HG03442 (cell line): ENCODE data around the gene FCER1G.

Experiments used
- ATAC-seq: cut with Tn5 transposase; IDR thresholded peaks from one replicate; pipeline ENCODE4 v1.9.1; 2021; ENCODE audit warnings: mild to moderate bottlenecking, moderate library complexity; ENCODE audit not compliant: unreplicated experiment

Gene FCER1G

DNA sequence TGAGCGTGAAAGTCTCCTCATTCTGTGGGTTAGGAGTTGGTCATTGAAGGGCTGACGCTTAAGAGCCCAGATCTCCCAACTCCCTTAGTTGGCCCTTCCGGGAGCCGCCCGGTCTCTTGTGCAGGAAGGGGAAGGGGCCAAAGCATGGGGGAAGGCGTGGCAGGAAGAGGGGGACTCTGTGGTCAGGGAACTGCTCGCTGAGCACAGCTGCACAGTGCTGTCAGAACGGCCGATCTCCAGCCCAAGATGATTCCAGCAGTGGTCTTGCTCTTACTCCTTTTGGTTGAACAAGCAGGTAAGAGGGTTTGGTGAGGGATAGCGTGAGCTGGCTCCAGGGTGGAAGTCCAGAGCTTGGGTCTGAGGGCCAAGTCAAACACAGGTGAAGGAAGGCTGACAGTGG lies at the start of gene FCER1G:
Gene FCER1G (plus strand): TSS at position 220 of the 400 bp plus-strand sequence. CDS start 27 bp downstream, at position 247.
- ATAC-seq: no peak

GRCh38 chr1:161165742-161166668 lies 49.1 kb upstream of the FCER1G start, which contains the start of gene PPOX:
Gene PPOX (plus strand): TSS chr1:161166426. CDS start chr1:161166848, 422 bp downstream.
- peak; percentile 93 for ATAC-seq

DNA sequence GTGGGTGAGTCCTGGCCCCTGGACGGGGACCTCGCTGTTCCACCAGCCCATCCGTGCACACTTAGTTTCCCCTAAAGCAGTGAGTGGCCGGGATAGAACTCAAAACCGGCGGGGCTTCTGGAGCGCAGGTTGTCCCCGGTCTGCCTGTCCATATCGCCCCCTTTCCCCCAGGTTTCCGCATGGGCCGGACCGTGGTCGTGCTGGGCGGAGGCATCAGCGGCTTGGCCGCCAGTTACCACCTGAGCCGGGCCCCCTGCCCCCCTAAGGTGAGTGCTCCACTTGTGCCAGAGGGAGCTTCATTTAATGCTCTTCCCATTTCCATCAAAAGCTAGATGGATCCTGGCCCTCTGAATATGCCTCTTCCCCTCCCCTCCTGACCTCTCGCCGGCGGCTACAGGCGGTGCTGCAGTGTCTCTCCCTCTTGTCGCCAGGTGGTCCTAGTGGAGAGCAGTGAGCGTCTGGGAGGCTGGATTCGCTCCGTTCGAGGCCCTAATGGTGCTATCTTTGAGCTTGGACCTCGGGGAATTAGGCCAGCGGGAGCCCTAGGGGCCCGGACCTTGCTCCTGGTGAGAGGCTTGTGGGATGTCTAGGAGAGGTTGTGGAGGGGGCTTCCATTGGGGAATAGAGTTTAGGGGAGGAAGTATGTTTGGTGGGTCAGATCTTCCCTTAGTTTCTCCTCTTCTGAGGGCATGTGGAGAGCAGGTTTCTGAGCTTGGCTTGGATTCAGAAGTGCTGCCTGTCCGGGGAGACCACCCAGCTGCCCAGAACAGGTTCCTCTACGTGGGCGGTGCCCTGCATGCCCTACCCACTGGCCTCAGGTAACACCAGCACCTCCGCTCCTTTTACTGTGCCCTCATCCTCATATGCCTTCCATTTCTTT lies 48.2 kb upstream of the FCER1G start:
- no peak for ATAC-seq

- no peak for ATAC-seq
These were observed 46.2 kb upstream of the FCER1G start for GRCh38 chr1:161168906-161169305.

DNA sequence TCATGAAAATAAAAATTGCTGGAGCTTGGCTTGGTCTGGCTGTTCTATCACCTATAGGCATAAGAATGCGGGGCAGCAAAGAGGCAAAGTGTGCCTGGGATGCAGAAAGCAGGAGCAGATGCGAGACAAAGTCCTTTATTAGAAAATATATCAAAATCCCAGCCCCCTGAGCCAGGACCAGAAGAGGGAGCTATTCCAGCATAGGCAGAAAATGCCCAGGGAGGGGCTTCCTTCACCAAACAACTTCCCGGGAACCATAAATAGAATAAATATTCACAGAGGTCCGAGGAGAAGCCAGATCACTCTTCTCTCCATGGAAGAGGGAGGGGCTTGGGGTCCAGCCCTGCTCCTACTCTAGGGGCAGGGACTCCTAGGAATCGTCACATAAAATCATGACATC lies 43.9 kb upstream of the FCER1G start:
- ATAC-seq: no peak

DNA sequence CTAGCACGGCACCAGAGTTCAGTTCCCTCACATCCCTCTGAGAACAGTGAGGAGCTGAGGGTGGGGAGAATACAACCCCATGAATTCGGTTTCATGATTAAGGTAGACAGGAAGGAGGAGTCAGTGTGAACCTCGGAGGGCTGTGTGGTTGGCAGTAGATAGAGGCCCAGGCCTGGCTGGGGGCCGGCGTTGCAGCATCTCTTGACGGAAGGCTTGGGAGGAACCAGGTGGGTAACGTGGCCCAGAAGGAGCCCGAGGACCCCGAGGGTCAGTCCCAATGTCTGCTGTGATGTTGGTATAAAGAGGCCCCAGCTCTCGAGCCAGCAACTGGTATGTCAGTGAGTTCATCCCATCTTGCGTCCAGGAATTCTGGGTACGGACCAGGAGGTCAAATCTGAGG lies 43.4 kb upstream of the FCER1G start:
- no peak for ATAC-seq

DNA sequence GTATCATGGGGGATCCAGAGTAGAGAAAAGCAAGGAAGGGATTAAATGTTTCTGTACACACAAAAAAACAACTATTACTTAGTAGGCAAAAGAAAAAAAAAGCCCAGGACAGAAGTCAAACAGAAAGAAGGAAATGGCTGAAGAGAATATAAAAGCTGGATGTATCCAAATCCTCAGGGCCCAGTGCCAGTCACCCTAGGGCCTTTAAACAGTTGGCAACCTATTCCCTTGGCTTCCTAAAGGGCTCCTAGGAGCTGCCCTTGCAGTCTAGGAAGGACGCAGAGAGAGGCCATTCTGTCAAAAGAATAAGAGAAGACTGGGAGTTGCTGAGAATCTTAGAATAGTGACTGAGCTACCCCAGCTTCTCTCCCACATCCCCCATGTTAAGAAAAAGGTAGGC lies 42.7 kb upstream of the FCER1G start:
- no peak for ATAC-seq

DNA sequence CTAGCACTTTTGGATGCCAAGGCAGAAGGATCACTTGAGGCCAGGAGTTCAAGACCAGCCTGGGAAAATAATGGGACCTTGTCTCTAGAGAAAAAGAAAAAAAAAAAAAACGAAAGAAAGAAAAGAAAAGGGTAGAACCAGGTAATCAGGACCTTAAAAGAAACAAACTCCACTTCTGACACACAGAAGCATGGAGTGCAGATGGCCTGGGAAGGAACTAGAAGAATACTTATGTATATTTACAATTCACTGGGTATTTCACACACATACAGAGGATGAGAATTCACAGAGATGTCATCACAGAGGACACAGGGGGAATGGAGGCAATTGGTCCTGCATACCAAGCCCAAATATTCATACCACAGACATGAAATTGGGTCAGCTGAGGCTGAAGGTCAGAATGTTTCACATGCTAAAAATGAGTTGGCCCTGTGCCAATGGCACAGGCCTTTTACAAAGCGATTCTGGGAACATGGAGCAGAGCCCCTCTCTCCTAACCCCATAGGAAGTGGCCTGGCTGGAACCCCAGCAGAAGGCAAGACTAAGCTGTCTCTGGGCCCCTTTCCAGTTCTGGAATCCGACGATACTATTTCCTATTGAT lies 42.2 kb upstream of the FCER1G start:
- no peak for ATAC-seq

DNA sequence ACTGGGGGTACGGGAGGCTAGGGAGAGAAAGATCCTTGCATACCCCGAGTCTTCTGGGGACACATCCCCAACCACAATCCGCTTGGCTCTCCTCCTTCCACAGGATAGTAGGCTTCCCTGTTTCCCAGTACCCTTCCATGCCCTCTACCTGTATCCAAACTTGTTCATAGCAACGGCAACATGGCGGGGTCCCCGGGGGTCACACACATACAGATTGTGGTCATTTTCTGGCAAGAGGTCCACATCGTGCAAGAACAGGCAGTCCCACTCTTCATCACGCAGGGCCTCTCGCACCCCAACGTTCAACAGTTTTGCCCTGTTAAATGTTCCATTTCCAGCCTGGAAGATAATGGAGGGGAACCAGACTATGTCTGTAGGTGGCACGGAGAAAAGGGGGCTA lies 41.4 kb upstream of the FCER1G start:
- no peak for ATAC-seq

GRCh38 chr1:161174911-161175310 lies 40.2 kb upstream of the FCER1G start:
- ATAC-seq: no peak

- no peak for ATAC-seq
These were observed 39.2 kb upstream of the FCER1G start for GRCh38 chr1:161175771-161176453.

GRCh38 chr1:161176468-161177111 lies 38.5 kb upstream of the FCER1G start:
- ATAC-seq: no peak

GRCh38 chr1:161177112-161177935 lies 37.8 kb upstream of the FCER1G start, which contains the start of gene B4GALT3:
Gene B4GALT3 (minus strand): TSS chr1:161177507. CDS start chr1:161176060, 1,447 bp downstream.
- peak; percentile 71 for ATAC-seq

GRCh38 chr1:161177936-161178244 lies 37.2 kb upstream of the FCER1G start:
- ATAC-seq: no peak

DNA sequence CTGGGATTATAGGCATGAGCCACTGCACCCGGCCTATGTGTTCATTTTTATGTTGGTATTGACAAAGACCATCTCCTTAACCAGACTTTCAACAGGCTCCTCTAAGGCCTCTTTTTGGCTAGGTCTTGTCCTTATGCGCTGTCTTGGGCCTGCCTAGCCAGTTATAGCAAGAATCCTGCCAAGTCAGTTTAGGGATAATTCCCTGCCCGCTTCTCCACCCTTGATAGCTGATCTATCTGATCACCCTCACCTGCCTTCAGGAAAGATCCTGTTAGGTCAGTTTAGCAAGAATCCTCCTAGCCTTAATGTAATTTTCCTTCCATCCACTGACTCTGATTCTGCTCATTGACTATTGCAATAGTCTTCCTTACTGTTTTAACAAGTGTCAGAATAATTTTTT lies 35.4 kb upstream of the FCER1G start:
- no peak for ATAC-seq

DNA sequence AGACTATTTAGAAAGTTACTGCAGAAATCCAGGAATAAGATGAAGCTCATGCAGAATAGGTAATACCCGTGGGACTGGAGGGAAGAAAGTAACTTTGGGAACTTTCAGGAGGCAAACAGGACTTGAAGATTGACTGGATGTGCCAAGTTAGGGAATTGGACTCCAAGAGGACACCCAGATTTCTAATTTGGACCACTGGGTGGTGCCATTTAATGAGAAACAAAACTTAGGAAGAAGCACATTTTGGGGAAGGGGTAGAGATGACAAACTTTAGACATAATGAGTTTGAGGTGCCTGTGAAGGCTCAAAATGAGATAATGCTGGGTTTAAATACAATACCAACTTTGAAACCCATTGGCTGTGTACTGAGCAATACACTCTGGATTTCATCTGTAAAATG lies 34.5 kb upstream of the FCER1G start:
- ATAC-seq: no peak

- peak; percentile 53 for ATAC-seq
These were observed 32.9 kb upstream of the FCER1G start for GRCh38 chr1:161182214-161182613.

DNA sequence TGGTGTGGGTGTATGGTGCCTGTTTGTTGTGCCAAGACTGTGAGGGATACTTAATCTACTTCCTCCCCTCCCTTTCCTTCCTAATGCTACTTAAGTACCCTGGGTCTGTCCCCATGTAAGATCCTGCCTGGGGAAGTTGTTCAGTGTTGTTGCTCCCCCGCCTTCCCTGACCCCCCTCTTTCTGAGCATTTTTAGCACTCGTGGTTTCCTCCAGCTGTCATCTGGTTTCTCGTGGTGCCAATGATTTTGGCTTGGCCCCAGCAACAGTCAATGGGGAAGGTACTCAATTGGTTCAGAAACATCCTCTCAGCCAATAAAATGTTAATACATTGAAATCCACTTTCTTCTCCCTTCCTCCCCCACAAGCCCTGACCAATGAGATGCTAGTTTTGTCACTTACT lies 29.8 kb upstream of the FCER1G start:
- ATAC-seq: peak; percentile 58

- ATAC-seq: peak; percentile 23
These were observed 29.3 kb upstream of the FCER1G start for GRCh38 chr1:161185732-161186311.
